Measurements from ENCODE around the gene CRYZ.

DNA sequence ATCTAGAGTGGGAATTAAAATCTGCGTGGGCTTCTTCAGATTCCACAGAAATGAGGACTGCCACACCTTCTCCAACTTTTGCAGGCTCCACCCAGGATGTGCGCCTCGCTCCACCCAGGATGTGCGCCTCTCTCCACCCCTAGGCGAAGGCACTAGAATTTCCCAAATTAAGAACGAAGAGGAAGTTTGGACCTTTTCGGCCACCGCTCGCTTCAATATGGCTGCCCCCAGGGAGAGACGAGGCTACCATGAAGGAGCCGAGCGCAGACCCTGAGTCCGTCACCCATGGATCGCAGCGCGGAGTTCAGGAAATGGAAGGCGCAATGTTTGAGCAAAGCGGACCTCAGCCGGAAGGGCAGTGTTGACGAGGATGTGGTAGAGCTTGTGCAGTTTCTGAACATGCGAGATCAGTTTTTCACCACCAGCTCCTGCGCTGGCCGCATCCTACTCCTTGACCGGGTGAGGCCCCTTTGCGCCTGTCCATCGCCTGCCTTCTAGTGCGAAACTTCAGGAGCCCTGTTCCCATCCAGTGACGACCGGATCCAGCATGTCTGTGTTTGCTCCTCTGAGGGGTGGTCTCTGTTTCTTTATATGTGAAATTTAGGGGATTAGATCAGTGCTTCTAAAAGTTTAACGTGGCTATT is at the start of gene CRYZ, which contains the start of gene TYW3:
- TF ChIP-seq EZH2 (IDR thresholded peaks at IDR 0.05; ENCODE audit: insufficient read depth, poor library complexity, severe bottlenecking) (no peak), EZH2phosphoT487 (IDR thresholded peaks at IDR 0.05; ENCODE audit: insufficient read depth, low read depth) (no peak)
